IMR-90 (cell line): ENCODE data around the gene PRKRA. TPM values are rescaled to one million over a fixed set of nuclear protein-coding genes. Genes with fewer than 3 reads are reported as not detected.
A peak's percentile ranks its signal among the peaks of the same experiment; 100 is the strongest.

Experiments
- ATAC-seq: fragments of 200-7000 bp; cut with Tn5 transposase; 2 replicates; pipeline ENCODE4 v1.9.1; 2020; ENCODE audit warnings: low read depth, mild to moderate bottlenecking, moderate library complexity
- BruUV-seq: library from RNA; stranded (reverse); fragments of 400-500 nt; replicated peaks from 2 replicates; lab custom pipeline; 2021; lab: Mats Ljungman, UMichigan
- CTCF ChIA-PET: fragments of 300-600 bp; formaldehyde crosslinking; extraction: SDS; loops from one replicate; lab custom pipeline; 2021; ENCODE audit warnings: antibody characterized with exemption; lab: Yijun Ruan, JAX
- POLR2A ChIA-PET: fragments of 300-600 bp; sonication (Branson Sonifier 250); formaldehyde crosslinking; loops from one replicate; lab custom pipeline; 2022; ENCODE audit warnings: antibody characterized with exemption; ENCODE audit not compliant: unreplicated experiment; lab: Charles Lee
- DNase-seq: peaks from one replicate; pipeline ENCODE4 v3.0.0; 2013
- H2AFZ ChIP-seq: replicated peaks from 2 replicates; pipeline ENCODE3; 2013; ENCODE audit warnings: low read length, mild to moderate bottlenecking; ENCODE audit not compliant: poor library complexity
- H2AK5ac ChIP-seq: 2 replicates; pipeline ENCODE4 v1.6.1; 2013; ENCODE audit warnings: low read depth, low read length, inconsistent platforms
- H2AK9ac ChIP-seq: replicated peaks from 2 replicates; pipeline ENCODE3; 2013; ENCODE audit warnings: mild to moderate bottlenecking, low read depth, low read length, moderate library complexity; ENCODE audit not compliant: poor library complexity
- H2BK120ac ChIP-seq: 2 replicates; pipeline ENCODE4 v1.6.1; 2013; ENCODE audit warnings: low read depth, low read length, inconsistent platforms
- H2BK15ac ChIP-seq: 3 replicates; pipeline ENCODE4 v1.6.1; 2013; ENCODE audit warnings: low read depth, low read length, inconsistent platforms
- H2BK20ac ChIP-seq: 2 replicates; pipeline ENCODE4 v1.6.1; 2013; ENCODE audit warnings: low read depth, mild to moderate bottlenecking, inconsistent platforms, low read length, moderate library complexity
- H2BK5ac ChIP-seq: 2 replicates; pipeline ENCODE4 v1.6.1; 2013; ENCODE audit warnings: mild to moderate bottlenecking, low read depth, low read length, inconsistent platforms; ENCODE audit not compliant: poor library complexity, severe bottlenecking
- H3K14ac ChIP-seq: replicated peaks from 2 replicates; pipeline ENCODE4 v1.6.1; 2013; ENCODE audit warnings: low read depth, low read length, inconsistent platforms
- H3K18ac ChIP-seq: 2 replicates; pipeline ENCODE4 v1.6.1; 2013; ENCODE audit warnings: low read depth, low read length, control low read depth
- H3K23ac ChIP-seq: 2 replicates; pipeline ENCODE4 v1.6.1; 2013; ENCODE audit warnings: low read depth, low read length, inconsistent platforms
- H3K27ac ChIP-seq: 2 replicates; pipeline ENCODE4 v1.5.1; 2013; ENCODE audit warnings: mild to moderate bottlenecking, control low read depth, low read length; ENCODE audit not compliant: insufficient read depth
- H3K27me3 ChIP-seq: 2 replicates; pipeline ENCODE4 v1.6.1; 2013; ENCODE audit warnings: low read length; ENCODE audit not compliant: control insufficient read depth, insufficient read depth
- H3K36me3 ChIP-seq: 2 replicates; pipeline ENCODE4 v1.6.1; 2013; ENCODE audit warnings: low read length, mixed read lengths; ENCODE audit not compliant: control insufficient read depth, insufficient read depth
- H3K4ac ChIP-seq: 2 replicates; pipeline ENCODE4 v1.6.1; 2013; ENCODE audit warnings: low read depth, low read length, inconsistent platforms
- H3K4me1 ChIP-seq: 2 replicates; pipeline ENCODE4 v1.6.1; 2013; ENCODE audit warnings: low read length, mixed read lengths; ENCODE audit not compliant: control insufficient read depth, insufficient read depth
- H3K4me2 ChIP-seq: 2 replicates; pipeline ENCODE4 v1.6.1; 2013; ENCODE audit warnings: low read depth, mild to moderate bottlenecking, control low read depth, low read length, moderate library complexity
- H3K4me3 ChIP-seq: 2 replicates; pipeline ENCODE4 v1.5.1; 2013; ENCODE audit warnings: low read depth, mild to moderate bottlenecking, control low read depth, low read length, moderate library complexity; ENCODE audit not compliant: insufficient read depth
- H3K56ac ChIP-seq: 2 replicates; pipeline ENCODE4 v1.6.1; 2013; ENCODE audit warnings: low read length, inconsistent platforms; ENCODE audit not compliant: insufficient read depth; ENCODE audit errors: extremely low read depth
- H3K79me1 ChIP-seq, 2 experiments: 2 replicates each; pipeline ENCODE4 v1.6.1; 2013; ENCODE audit warnings: low read length in 2 of 2, inconsistent platforms in 1 of 2, low read depth in 1 of 2
- H3K9ac ChIP-seq: 2 replicates; pipeline ENCODE4 v1.6.1; 2013; ENCODE audit warnings: low read depth, low read length, control low read depth
- H3K9me1 ChIP-seq: 2 replicates; pipeline ENCODE4 v1.6.1; 2013; ENCODE audit warnings: low read length, inconsistent platforms; ENCODE audit not compliant: insufficient read depth
- H3K9me3 ChIP-seq: 2 replicates; pipeline ENCODE4 v1.6.1; 2013; ENCODE audit warnings: low read length; ENCODE audit not compliant: control insufficient read depth, insufficient read depth
- H4K20me1 ChIP-seq: 2 replicates; pipeline ENCODE4 v1.6.1; 2013; ENCODE audit warnings: low read length, inconsistent platforms; ENCODE audit not compliant: insufficient read depth
- H4K5ac ChIP-seq: 2 replicates; pipeline ENCODE4 v1.6.1; 2013; ENCODE audit warnings: mild to moderate bottlenecking, low read depth, low read length, control low read depth
- H4K8ac ChIP-seq, 2 experiments: 2 replicates each; pipeline ENCODE4 v1.6.1; 2013; ENCODE audit warnings: low read depth in 2 of 2, low read length in 2 of 2, control low read depth in 1 of 2, inconsistent platforms in 1 of 2
- H4K91ac ChIP-seq: 2 replicates; pipeline ENCODE4 v1.6.1; 2013; ENCODE audit warnings: low read depth, low read length, inconsistent platforms; ENCODE audit not compliant: insufficient read depth
- CEBPB ChIP-seq: IDR thresholded peaks from 2 replicates; pipeline ENCODE4 v1.6.1; 2012; ENCODE audit warnings: low read depth, low read length, improper control_type of control experiment
- CHD1 ChIP-seq: IDR thresholded peaks from 2 replicates; pipeline ENCODE4 v1.6.1; 2012; ENCODE audit warnings: low read depth, low read length, improper control_type of control experiment
- MAFK ChIP-seq: IDR thresholded peaks from 2 replicates; pipeline ENCODE4 v1.6.1; 2012; ENCODE audit warnings: low read depth, low read length, improper control_type of control experiment
- NFE2L2 ChIP-seq: fragments of 150-350 bp; IDR thresholded peaks from 2 replicates; pipeline ENCODE4 v1.6.1; 2016; ENCODE audit warnings: low read depth, mild to moderate bottlenecking, low read length
- RAD21 ChIP-seq: IDR thresholded peaks from 2 replicates; pipeline ENCODE4 v1.6.1; 2012; ENCODE audit warnings: low read length, improper control_type of control experiment
- RFX5 ChIP-seq: IDR thresholded peaks from 2 replicates; pipeline ENCODE4 v1.8.0; 2012; ENCODE audit warnings: low read depth, mild to moderate bottlenecking, low read length, moderate library complexity
- SMC3 ChIP-seq: fragments of 150-350 bp; IDR thresholded peaks from 2 replicates; pipeline ENCODE4 v1.6.1; 2016; ENCODE audit warnings: low read depth, mild to moderate bottlenecking, antibody characterized with exemption, low read length, moderate library complexity
- WGBS, 2 experiments: methylation state at CpG; one replicate each; pipeline versions ENCODE4 v1.1.5 to v1.1.7; 2013; ENCODE audit warnings: missing lambda C conversion rate in 2 of 2; ENCODE audit not compliant: insufficient read length in 1 of 2; ENCODE audit errors: extremely low coverage in 2 of 2; 5-methylcytosine and 5-hydroxymethylcytosine counted together
- dilution Hi-C: fragments of 300-500 bp; cut with HindIII; formaldehyde crosslinking; loops from one replicate; pipeline ENCODE4 v1.14.3; 2018; ENCODE audit warnings: low sequenced_read_pairs; ENCODE audit not compliant: unreplicated experiment
- in situ Hi-C: fragments of 300-500 bp; cut with MboI; formaldehyde crosslinking; loops from 3 replicates; pipeline ENCODE4 v1.14.3; 2019; ENCODE audit warnings: low sequenced_read_pairs, inconsistent platforms, mixed read lengths
- intact Hi-C: fragments of 100-400 bp; cut with micrococcal nuclease; formaldehyde crosslinking; loops from 2 replicates; pipeline ENCODE4 v1.10.0; 2022
- polyA plus RNA-seq, 3 experiments: library from polyadenylated mRNA; depleted of rRNA; stranded (reverse); fragments of >200 nt; gene quantifications; 2 replicates each; pipeline ENCODE4 v1.2.3, GENCODE V29; 2012; ENCODE audit warnings: low replicate concordance in 1 of 3
- total RNA-seq: library from RNA; depleted of rRNA; stranded (reverse); fragments of >200 nt; gene quantifications from 2 replicates; pipeline ENCODE4 v1.2.3, GENCODE V29; 2012
- TF ChIP-seq, protein P1 (sequence below): conservative IDR thresholded peaks from 2 replicates; pipeline ENCODE4 v1.5.1; 2012; ENCODE audit warnings: mild to moderate bottlenecking, low read depth, low read length, improper control_type of control experiment
- TF ChIP-seq, protein P2 (sequence below): fragments of 150-350 bp; IDR thresholded peaks from 2 replicates; pipeline ENCODE4 v1.6.1; 2016; ENCODE audit warnings: low read depth, mild to moderate bottlenecking, low read length, moderate library complexity, borderline replicate concordance

PRKRA gene
- total and polyA plus RNA-seq, 2 of the 4 experiments (the other 2 are of a cell fraction) = 39.5 to 53.6 TPM

DNA sequence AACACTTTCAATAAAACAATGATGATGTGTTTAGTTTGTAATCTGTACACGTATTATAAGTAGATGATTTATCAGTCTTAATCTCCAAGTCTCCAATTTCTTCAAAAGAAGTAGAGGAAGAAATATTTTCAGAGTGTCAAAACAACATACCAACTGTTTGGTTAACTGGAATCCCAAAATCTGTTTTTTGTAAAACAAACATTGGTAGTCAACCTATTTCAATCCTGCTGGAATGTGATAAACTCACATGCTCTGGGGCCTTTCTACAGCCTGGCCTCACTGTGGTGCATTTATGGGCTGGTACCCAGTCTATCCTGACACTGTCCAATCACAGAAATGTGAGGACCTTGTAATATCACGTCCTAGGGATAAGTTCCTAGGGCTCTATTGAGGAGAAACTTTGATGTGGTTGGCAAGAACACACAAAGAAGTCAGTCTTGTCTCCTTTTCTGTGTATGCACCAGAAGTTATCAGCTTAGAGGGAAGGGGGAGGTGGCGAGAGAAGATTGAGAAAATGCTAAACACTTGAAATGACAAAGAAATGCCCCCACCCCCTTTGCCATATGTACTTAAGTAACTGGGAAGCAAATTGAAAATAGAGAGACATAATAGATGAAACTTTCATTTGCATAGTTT, 47.2 kb downstream of the PRKRA start:
- Histone ChIP-seq H3K4ac (peak overlapping the region; percentile 9; the same call in 1 of the 2 replicates), H2BK15ac (peak overlapping the region; percentile 21; the same call in 1 of the 3 replicates), H2BK120ac (peak overlapping the region; percentile 58), H3K14ac (0 out of 2 replicates have a peak overlapping the region, but pooled peaks have one; percentile 17), H4K8ac (peak overlapping the region in 1 of 2 experiments; percentile 52; a peak in 2 of 4 replicates), H3K4me2 (peak overlapping the region; percentile 8; the same call in 1 of the 2 replicates), H3K23ac (no peak overlapping the region; the same call in 1 of the 2 replicates), H4K91ac (peak overlapping the region; percentile 17; the same call in 1 of the 2 replicates), H3K4me3 (no peak overlapping the region), H3K9ac (no peak overlapping the region), H2AFZ (no peak overlapping the region), H3K36me3 (no peaks in the 10 kb centered on the region), H3K9me3 (no peaks in the 10 kb centered on the region), H3K56ac (no peak overlapping the region), H3K27me3 (no peaks in the 10 kb centered on the region), H3K27ac (no peak overlapping the region), H3K9me1 (peaks cover 3% of the 10 kb centered on the region; the same call in 1 of the 2 replicates), H4K20me1 (no peaks in the 10 kb centered on the region), H3K18ac (peak overlapping the region; percentile 65; the same call in 1 of the 2 replicates), H2BK5ac (peak overlapping the region; percentile 73), H3K4me1 (peaks cover 3% of the 10 kb centered on the region), H3K79me1 (no peaks in the 10 kb centered on the region), H4K5ac (peak overlapping the region; percentile 34; the same call in 1 of the 2 replicates), H2BK20ac (peak overlapping the region; percentile 27), H2AK5ac (peak overlapping the region; percentile 44), H2AK9ac (peak overlapping the region; percentile 80)
- dilution Hi-C loops (no loop called here), in situ Hi-C loops (no loop called here), intact Hi-C loops (no loop called here)
- no TSS peak for BruUV-seq
- ATAC-seq (peak; percentile 46), DNase-seq (no peak)
- ChIA-PET CTCF (interaction anchor here (0.7 to 3.2 kb wide), 4 partner anchors 11 to 292 kb away, joined by 3 to 18 read pairs (median 7); no protein-coding TSS in a partner anchor), POLR2A (no interaction called here)
- no peak for TF ChIP-seq RAD21
- no peak for TF ChIP-seq RFX5
- TF ChIP-seq SMC3 = no peak
- no peak for TF ChIP-seq CEBPB
- TF ChIP-seq MAFK = no peak
- no peak for TF ChIP-seq CHD1
- TF ChIP-seq, protein P1, sequence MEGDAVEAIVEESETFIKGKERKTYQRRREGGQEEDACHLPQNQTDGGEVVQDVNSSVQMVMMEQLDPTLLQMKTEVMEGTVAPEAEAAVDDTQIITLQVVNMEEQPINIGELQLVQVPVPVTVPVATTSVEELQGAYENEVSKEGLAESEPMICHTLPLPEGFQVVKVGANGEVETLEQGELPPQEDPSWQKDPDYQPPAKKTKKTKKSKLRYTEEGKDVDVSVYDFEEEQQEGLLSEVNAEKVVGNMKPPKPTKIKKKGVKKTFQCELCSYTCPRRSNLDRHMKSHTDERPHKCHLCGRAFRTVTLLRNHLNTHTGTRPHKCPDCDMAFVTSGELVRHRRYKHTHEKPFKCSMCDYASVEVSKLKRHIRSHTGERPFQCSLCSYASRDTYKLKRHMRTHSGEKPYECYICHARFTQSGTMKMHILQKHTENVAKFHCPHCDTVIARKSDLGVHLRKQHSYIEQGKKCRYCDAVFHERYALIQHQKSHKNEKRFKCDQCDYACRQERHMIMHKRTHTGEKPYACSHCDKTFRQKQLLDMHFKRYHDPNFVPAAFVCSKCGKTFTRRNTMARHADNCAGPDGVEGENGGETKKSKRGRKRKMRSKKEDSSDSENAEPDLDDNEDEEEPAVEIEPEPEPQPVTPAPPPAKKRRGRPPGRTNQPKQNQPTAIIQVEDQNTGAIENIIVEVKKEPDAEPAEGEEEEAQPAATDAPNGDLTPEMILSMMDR = no peak
- TF ChIP-seq, protein P2, sequence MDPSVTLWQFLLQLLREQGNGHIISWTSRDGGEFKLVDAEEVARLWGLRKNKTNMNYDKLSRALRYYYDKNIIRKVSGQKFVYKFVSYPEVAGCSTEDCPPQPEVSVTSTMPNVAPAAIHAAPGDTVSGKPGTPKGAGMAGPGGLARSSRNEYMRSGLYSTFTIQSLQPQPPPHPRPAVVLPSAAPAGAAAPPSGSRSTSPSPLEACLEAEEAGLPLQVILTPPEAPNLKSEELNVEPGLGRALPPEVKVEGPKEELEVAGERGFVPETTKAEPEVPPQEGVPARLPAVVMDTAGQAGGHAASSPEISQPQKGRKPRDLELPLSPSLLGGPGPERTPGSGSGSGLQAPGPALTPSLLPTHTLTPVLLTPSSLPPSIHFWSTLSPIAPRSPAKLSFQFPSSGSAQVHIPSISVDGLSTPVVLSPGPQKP = no peak
- no peak for TF ChIP-seq NFE2L2
- no CpG with 5 or more reads among the region's 3 CpGs for WGBS, 2 experiments
